Myocyte (in vitro differentiated cells): ENCODE measurements around the gene GDA. TPM values are rescaled to one million over a fixed set of nuclear protein-coding genes. Genes with fewer than 3 reads are reported as not detected.

Source experiments
- DNase-seq: peaks from one replicate; pipeline ENCODE4 v3.0.0-alpha.2; 2012; ENCODE audit warnings: low read depth
- polyA plus RNA-seq: library from polyadenylated mRNA; unstranded; fragments of >200 nt; gene quantifications from one replicate; pipeline ENCODE4 v1.2.1, GENCODE V29; 2012; ENCODE audit warnings: missing spikeins
- total RNA-seq: library from RNA; depleted of rRNA; stranded (reverse); fragments of >200 nt; gene quantifications from 2 replicates; pipeline ENCODE4 v1.2.3, GENCODE V29; 2014

Gene GDA
- total RNA-seq, result 0.05 TPM in 1 of 2 replicates, not detected in the other
- not detected for polyA plus RNA-seq

DNA sequence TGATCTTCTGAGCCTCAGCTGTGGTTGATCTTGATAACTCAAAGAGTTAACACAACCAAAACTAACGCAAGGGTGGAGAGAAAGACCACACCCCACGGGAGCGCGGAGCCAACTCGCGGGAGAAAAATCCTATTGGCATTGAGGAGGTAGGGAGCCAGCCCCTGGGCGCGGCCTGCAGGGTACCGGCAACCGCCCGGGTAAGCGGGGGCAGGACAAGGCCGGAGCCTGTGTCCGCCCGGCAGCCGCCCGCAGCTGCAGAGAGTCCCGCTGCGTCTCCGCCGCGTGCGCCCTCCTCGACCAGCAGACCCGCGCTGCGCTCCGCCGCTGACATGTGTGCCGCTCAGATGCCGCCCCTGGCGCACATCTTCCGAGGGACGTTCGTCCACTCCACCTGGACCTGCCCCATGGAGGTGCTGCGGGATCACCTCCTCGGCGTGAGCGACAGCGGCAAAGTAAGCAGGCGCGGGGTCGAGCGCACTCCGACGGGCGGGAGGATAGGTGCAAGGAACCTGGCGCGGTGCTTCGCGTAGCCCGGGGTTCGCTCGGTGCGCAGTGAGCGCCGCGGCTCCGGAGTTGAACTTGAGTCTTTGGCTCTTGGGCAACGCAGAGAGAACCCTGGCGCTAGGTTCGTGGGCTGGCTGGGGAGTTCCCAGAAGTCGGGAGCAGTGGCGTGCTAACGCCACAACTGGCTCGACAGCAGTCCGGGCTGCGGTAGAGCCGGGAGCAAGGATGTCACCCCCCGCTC lies at the start of gene GDA:
TSS of gene GDA (plus strand) at position 210 of the 745 bp plus-strand sequence. CDS start at position 330, 120 bp downstream.
- no peak for DNase-seq

DNA sequence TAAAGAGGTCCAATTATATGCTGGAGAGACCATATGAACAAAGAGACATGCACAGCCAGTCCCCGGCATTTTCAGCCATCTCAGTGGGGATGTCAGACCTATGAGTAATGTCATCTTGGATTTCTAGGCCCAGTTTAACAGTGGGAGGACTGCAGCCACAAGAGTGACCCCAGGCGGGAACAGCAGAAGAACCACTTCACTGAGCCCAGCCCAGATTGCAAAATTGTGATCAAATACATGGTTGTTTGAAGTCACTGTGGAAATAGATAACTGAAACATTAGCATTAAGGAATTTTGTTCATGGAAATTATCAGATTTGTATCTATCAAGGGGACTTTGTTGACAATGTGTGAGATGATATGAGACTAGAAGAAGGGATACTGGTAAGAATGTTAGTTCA lies 46.7 kb upstream of the GDA start:
- no peak for DNase-seq

DNA sequence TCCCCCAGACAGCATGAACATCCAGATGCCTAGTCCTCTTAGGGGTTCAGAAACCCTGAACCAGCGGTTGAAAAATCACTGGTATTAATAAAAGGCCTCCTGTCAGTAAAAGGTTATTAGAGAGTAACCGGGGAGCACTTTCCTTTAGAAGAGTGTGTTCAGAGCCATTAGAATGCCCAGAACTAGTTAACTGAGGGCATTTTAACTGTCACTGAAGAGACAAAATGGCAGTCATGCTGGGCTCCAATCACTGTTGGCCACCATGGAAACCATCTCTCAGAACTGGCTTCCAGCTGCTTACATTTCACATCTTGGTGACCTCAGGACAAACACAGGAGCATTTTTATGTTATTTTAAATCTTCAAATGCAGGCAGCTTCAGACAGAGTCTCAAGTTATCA lies 36.2 kb upstream of the GDA start:
- no peak for DNase-seq

DNA sequence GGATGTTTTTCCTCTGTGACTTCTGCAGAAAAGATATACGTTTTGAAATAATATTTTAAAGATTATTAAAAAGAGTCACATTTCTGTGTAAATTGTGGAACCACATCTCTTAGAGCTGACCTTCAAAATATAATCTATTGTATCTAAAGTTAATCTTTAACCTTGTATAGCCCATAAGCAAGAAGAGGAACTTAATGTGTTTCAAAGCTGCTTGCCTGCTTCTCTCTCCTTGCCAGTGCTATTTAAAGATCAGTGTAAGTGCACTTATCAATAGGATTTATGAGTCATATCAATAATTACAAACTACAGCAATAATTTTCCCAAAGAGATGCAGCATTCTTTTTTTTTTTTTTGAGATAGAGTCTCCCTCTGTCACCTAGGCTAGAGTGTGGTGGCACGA lies 29.4 kb upstream of the GDA start:
- DNase-seq, result no peak

DNA sequence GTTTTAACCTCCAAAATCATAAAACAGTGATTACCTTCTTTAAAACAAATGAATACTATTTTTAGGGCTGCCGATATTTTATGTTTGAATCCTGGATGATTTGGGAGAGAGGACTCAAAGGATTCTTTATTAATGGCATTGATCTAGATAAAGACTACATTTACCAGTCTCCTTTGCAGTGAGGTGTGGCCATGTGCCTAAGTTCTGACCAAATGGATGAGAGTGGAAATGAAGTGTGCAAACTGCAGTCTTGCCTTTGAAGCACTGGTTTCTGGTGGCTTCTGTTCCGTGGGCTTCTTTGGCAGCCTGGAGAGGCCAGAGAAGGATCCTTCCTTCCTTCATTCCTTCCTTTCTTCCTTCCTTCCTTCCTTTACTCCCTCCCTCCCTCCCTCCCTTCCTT lies 24.3 kb upstream of the GDA start:
- DNase-seq, result no peak

DNA sequence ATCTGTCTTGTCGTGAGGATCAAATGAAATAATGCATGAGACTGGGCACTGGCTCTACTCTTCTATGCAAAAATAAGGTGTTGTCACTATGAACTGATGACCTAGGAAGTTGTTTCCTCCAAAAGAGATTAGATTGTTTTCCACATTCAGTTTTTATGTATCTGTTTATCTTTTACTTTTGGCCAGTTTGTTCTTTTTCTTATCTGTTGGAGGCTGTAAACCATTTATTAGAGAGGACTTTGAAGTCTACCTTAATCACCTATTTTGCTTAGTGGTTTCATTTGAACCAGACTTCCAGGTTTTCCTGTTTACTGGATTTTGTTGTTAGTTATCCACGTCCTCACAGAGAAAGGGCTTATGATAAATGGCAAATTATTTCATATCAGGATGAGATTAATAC lies 21.5 kb upstream of the GDA start:
- DNase-seq, result no peak

DNA sequence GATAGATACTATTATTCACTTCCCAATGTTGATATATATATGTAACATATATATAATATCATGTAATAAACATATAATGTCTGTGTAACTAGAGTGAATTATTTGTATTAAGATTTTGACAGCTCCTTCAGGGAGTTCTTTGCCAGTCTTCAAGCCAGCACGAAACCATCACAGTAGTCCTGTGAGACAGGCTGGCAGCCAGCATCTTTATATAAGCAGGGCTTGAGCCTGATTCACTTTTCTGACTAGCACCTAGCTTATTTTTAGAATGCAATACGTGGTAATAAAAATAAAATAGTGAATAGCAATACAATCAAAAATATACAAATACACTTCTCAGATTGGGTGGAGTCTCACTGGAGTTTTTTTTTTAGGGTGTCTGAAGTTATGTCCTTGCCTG lies 20.7 kb upstream of the GDA start:
- DNase-seq, result no peak

DNA sequence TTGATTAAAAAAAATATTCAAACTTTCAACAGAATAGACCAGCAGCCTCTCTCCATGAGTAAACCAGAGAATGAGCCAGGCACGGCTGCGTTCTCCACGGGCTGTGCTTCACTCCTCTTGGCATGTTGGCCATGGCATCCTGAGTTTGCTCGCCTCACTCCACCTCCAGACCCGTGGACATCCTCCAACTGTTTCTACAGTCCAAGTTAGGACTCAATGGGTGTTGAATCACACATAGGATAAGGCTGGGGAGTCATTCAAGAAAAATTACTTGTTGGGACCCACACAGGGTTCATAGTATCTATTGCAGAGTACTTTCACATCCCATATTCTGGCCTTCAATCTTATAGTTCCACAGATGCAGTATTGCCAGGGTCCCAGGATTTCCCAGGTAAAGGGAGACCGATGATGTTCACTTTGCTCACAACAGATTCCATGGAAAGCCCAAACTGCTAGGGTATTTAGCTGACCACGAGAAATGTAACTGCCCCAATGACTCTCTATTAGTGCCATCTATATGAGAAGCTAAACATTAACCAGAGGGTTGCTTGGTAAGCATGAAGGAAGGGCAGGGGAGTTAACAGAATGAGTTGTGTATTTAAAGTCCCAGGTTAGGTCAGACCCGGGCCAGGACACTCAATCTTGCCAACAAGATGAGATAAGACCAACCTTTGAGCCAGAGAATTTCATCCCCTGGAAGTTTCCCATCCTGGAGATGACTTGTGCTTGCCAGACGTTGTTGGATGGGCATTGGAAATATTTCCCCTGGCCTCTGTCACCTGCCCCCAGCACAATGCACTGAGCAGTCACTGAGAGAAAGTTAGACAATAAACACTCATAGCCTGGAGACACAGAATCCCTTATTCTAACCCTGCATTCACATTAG lies 19.7 kb upstream of the GDA start:
- DNase-seq, result no peak

DNA sequence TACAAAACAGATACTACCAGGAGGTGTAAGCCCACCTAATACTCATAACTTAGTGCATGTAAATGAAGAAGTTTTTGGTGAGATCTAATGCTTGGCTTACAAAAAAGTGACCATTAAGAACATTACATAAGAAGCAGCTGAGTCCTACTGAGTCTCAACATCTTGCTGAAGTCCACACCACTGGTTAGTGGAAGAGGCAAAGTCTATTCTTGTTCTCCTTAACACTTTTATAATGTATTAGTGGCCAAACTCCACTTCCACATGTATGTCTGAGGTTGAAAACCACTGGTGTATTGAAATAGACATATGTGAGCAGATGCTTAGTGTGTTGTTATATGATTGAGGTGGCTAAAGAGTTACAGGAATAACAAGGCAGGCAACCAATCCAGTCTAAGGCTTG lies 18.9 kb upstream of the GDA start:
- no peak for DNase-seq

DNA sequence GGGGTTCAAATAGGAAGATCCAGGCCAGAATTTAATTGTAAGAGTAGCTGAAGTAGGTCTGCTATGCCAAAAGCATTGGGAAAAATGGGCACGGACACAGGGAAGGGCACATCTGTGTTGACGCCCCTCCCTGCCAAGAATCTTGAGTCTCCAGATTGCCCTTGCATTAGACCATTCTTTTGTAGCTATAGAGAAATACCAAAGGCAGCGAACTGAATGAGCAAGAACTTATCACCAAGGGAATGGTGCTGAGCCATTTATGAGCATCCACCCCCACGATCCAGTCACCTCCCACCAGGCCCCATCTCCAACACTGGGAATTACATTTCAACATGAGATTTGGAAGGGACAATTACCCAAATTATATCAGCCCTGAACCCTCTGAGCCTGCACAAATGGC lies 18.0 kb upstream of the GDA start:
- no peak for DNase-seq

DNA sequence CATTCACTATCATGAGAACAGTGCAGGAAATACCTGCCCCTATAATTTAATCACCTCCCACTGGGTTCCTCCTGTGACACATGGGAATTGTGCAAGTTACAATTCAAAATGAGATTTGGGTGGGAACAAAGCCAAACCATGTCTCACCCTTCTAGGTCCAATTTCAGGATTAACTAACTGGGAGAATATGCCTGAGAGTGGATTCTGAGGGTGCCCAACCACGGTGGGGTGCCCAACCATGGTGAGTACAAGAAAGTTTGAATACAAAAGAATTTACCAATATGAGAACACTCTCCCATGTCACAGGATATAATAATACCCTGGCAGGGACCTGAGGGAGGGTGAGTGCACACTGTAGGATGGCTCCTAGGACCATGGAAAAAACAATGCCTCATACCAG lies 17.2 kb upstream of the GDA start:
- no peak for DNase-seq

DNA sequence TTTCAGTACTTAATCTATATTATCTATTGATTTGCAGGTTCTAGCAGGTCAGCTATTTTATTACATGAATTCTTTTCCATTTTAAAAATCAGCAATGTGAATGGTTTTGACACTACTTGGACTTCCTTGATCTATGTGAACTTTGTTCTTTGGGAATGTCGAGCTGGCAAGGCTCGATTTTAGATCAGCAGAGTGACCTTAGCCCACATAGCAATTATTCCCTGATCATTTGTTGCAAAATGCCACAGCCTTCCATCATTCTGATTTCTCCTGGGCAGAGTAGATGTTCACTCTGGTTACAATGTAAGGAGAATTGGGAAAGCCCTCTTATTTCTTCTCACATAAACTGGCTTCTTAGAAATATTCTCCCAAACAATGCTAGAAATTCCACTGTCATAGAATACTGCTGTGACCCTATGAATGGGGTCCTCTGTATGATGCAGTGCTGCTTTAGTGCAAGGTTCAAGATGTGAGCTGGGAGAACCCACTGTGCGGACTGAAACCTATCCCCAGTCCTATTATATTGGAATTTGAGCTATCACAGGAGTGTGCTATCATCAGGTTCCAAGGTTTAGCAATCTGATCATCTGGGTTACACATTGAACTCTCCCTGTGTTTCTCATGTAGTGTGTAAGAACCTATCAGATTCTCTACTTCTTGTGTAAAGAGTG lies 15.7 kb upstream of the GDA start:
- DNase-seq, result no peak

DNA sequence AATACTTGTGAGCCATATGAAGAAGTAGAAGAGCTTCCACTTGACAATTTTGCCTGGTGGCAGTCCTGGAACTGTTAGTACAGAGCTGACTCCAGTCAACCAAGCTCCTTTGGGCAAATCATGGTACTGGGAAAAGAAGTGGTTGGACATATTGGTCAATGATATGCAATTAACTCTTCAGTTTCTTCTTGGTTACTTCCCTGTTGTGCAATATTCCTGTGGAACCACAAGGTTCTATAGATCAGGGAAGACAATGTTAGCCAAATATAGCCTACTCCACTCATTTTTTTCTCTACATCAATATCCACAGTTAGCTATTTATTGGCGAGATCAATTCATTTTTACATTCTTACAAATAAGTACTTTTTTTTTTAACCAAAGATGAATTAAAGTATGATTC lies 14.4 kb upstream of the GDA start:
- DNase-seq, result no peak

DNA sequence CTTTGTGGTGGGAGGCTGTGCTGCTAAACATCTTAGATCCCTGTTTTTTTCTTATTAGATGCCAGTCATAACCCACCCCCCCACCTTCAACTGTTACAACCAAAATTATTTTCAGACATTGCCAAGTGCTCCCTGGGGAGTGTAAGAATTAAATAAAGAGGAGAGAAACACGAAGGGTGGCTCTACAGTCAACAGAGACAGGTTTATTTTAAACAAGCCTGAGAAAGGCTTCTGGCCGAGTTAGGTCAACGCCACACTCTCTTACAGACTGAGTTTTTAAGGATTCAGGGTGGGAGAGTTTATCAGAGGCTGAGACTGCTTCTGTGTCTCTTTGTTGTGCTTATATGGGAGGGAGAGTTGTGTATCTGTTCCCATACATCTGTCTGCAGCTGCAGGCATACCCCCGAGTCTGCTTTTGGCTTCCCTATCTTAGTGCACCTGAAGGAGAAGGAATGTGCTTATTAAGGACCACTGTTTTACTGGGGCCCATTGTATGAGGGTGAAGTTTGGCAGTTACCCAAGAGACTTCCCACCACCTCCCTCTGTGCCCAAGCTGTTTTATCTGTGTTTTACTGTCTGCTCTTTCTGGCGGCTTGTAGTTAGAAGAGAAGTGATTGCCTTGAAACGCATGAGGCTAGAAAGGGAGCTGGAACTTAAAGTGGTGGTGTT lies 11.4 kb upstream of the GDA start:
- DNase-seq, result no peak

DNA sequence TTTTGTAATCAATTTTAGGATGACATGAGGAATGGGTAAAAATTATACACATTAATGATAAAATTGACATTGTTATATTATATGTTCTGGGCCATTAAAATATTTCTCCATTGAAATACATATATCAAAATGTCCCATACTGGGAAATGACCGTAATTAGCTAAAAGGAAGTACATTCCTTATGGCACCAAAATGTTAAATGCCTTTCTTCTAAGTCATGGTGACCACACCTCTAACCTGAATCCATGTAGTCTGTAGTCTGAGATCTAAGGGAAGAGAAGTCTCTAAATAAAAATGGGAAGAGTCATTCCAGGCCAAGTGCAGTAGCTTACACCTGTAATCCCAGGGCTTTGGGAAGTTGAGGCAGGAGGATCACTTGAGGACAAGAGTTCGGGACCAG lies 10.0 kb upstream of the GDA start:
- no peak for DNase-seq

DNA sequence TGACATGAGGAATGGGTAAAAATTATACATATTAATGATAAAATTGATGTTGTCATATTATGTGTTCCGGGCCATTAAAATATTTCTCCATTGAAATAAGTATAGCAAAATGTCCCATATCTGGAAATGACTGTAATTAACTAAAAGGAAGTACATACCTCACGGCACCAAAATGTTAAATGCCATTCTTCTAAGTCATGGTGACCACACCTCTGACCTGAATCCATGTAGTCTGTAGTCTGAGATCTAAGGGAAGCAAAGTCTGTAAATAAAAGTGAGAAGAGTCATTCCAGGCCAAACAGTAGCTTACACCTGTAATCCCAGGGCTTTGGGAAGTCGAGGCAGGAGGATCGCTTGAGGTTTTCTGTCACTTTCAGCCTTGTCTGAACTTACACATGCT lies 8.7 kb upstream of the GDA start:
- DNase-seq, result no peak

DNA sequence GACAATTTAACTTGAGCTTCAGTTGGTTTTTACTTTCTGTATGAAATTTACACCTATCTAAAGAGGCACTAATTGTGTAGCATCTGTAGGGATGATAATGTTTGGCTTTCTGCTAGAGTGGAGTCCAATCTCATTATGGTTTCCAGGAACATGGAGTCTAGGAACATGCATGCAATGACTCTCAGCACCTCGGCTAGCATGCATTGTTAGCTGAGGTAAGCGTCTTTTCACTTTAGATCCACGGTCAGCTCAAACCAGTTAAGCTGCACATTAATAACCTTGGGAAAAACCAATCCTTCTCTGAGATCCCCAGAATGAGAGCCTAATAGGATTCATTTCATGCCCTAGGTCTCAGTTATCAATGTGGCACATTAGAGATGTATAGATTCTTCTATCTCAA lies 7.8 kb upstream of the GDA start:
- DNase-seq, result no peak

DNA sequence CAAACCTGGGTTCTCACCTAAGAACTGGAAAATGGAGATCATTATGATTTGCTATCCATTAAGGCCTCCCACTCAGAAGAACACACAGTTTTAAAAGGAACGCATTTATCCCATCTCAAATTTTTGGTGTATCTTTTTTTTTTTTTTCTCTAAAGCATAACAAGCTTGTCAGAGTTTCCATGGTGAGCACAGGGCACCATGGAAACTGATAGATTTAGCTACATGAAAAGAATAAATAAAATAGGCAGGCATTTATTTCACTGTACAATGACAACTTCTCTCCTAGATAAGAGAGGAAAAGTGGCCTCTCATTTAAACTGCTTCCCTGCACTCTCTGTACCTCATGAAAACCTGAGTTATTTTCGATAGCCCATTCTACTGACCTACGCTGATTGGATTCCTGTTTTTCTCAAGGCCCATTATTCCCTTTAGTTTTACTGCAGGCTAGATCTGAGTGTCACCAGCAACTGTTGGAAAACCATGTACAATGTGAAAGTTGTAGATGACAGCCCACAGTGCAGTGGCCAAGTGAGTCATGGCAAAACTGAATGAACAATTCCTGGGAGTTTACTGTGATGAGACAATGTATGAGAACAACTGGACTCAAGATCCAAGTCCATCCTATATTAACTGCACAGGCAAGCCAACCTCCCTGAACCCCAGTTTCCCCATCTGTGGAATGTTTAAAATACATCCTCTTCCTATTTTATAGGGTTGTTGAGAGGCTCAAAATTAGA lies 4.3 kb upstream of the GDA start:
- DNase-seq, result no peak

DNA sequence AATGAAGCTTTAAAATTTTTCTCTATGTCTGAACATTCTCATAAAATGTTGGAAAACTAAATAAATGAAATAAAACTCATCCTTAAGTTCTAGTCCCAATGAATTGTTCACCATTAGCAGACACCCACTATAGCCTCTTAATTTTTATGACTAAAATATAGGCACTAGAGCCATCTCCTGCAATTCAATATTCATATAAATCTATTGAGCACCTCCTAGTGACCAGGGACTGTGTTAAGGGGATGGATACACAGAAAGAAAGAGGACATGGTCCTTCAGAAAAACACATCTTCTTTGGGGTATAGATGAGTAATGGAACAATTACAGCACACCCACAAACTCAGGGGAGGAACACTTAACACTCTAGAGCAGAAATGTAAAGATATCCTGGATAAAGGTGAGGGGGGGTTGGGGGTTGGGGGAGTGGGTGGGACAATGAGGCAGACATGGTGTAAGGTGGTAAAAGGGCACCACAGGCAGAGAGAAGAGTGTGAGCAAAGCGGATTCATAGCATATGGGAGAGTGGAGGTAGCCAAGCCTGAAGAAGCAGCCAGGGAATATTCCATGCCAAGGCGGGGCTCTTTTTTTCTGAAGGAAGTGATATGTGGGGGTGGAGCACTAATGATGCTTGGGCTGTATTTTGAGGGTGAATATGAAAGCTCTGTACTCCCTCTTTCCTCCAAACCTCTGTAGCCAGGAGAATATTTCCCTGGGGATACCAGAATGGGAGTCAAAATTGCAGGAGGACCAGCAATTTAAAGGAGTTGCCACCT lies 3.3 kb upstream of the GDA start:
- DNase-seq, result no peak

DNA sequence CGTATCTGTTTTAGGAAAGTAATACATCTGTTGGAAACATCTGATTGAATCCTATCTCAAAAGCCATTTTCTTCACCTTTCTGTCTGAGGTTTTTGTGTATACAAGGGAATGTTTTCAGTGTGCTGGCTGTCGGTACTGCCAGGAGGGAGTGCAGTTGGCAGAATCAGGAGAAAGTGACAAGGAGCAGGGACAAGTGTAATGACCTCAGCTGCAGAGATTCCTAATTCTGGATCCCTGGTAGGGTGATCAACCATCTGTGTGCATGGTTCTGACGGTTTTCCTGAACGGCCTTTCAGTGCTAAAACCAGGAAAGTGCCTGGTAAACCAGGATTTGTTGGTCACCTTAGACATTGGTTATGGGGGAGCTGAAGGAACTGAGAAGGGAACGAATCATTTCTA lies 1.6 kb upstream of the GDA start:
- no peak for DNase-seq
